ENCODE results near the gene DUSP2.

DUSP2 gene

GRCh38 chr2:96113951-96114350, 31.3 kb downstream of the DUSP2 start:
- no peak for DNase-seq (ENCODE audit: low read depth)

GRCh38 chr2:96113367-96113677, 31.9 kb downstream of the DUSP2 start:
- DNase-seq (ENCODE audit: low read depth): no peak

- no peak for DNase-seq (ENCODE audit: low read depth)
These were observed 32.5 kb downstream of the DUSP2 start for GRCh38 chr2:96112501-96113366.

- DNase-seq (ENCODE audit: low read depth): no peak
These were observed 33.3 kb downstream of the DUSP2 start for GRCh38 chr2:96111823-96112500.

GRCh38 chr2:96111257-96111640, 34.0 kb downstream of the DUSP2 start:
- no peak for DNase-seq (ENCODE audit: low read depth)

- no peak for DNase-seq (ENCODE audit: low read depth)
These were observed 34.5 kb downstream of the DUSP2 start for GRCh38 chr2:96110621-96111256.

- no peak for DNase-seq (ENCODE audit: low read depth)
These were observed 35.2 kb downstream of the DUSP2 start for GRCh38 chr2:96109931-96110511.

- no peak for DNase-seq (ENCODE audit: low read depth)
These were observed 35.9 kb downstream of the DUSP2 start for GRCh38 chr2:96109361-96109680.

GRCh38 chr2:96108541-96109360, 36.5 kb downstream of the DUSP2 start:
- no peak for DNase-seq (ENCODE audit: low read depth)

GRCh38 chr2:96108151-96108540, 37.1 kb downstream of the DUSP2 start:
- DNase-seq (ENCODE audit: low read depth): no peak

GRCh38 chr2:96107708-96108065, 37.6 kb downstream of the DUSP2 start:
- DNase-seq (ENCODE audit: low read depth): no peak

GRCh38 chr2:96106991-96107707, 38.1 kb downstream of the DUSP2 start:
- DNase-seq (ENCODE audit: low read depth): no peak

GRCh38 chr2:96105994-96106715, 39.1 kb downstream of the DUSP2 start:
- DNase-seq (ENCODE audit: low read depth): no peak

- no peak for DNase-seq (ENCODE audit: low read depth)
These were observed 39.9 kb downstream of the DUSP2 start for GRCh38 chr2:96105152-96105915.

- no peak for DNase-seq (ENCODE audit: low read depth)
These were observed 40.8 kb downstream of the DUSP2 start for GRCh38 chr2:96104487-96104861.

- DNase-seq (ENCODE audit: low read depth): no peak
These were observed 41.3 kb downstream of the DUSP2 start for GRCh38 chr2:96103761-96104486.

GRCh38 chr2:96103187-96103601, 42.0 kb downstream of the DUSP2 start:
- no peak for DNase-seq (ENCODE audit: low read depth)

- no peak for DNase-seq (ENCODE audit: low read depth)
These were observed 42.5 kb downstream of the DUSP2 start for GRCh38 chr2:96102596-96103186.

- no peak for DNase-seq (ENCODE audit: low read depth)
These were observed 44.3 kb downstream of the DUSP2 start for GRCh38 chr2:96100893-96101304.

All from non-pigmented ciliary epithelial cell (primary cell).